ENCODE results near the gene MTRF1. TPM values are rescaled to one million over a fixed set of nuclear protein-coding genes. Genes with fewer than 3 reads are reported as not detected.
A peak's percentile ranks its signal among the peaks of the same experiment; 100 is the strongest.

Gene MTRF1
- total and polyA plus RNA-seq, 2 of the 8 experiments (the other 6 are each of a cell fraction or from before 2014, with no cell fraction given), result 8.0 to 19.2 TPM

DNA sequence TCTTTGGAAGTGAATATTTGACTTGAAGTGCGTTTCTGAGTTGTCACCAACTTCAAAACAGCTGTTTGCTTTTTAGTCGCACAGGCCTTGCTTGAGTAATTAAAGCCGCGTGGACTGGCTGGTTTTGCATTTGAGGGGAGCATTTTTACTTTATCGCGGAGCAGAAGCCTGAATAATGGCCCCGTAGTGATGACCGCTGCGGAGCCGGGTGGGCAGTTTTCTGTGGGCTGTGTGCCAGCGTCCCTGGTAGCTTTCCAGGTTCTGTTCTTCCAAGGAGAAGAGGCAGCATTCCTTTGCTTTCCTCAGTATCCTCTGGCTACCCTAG lies 48.8 kb upstream of the MTRF1 start:
- H3K27me3 ChIP-seq (replicated peaks in 1 of 4; ENCODE audit: control insufficient read depth in 3 of 4, extremely low read depth in 1 of 4, insufficient read depth in 3 of 4, low read length in 3 of 4), result no peaks in the 10 kb centered on the region
- no peak overlapping the region for H2BK20ac ChIP-seq (ENCODE audit: low read length)
- ChIA-PET CTCF (ENCODE audit: partially characterized antibody) (interaction anchor here (0.6 to 1.1 kb wide), 2 partner anchors 51 to 208 kb away, joined by 3 read pairs; no protein-coding TSS in a partner anchor), POLR2A (ENCODE audit: partially characterized antibody) (interaction anchor here (0.5 to 1.2 kb wide), 4 partner anchors 17 to 253 kb away, joined by 3 to 4 read pairs (median 3); no protein-coding TSS in a partner anchor)
- peaks cover 33 to 60% of the 10 kb centered on the region in 2 experiments for H3K79me2 ChIP-seq (ENCODE audit: control insufficient read depth in 1 of 2, insufficient read depth in 2 of 2, low read length in 2 of 2)
- H3K79me1 ChIP-seq (ENCODE audit: low read depth, low read length), result no peaks in the 10 kb centered on the region; the same call in 1 of the 2 replicates
- no peak overlapping the region for H4K8ac ChIP-seq (ENCODE audit: extremely low read depth, insufficient read depth, low read length)
- no peak overlapping the region for H2AFZ ChIP-seq (ENCODE audit: low read length)
- H3K23me2 ChIP-seq (ENCODE audit: low read depth, low read length), result peaks cover 4% of the 10 kb centered on the region; the same call in 1 of the 2 replicates
- no peak overlapping the region for H2BK12ac ChIP-seq (ENCODE audit: low read depth, low read length)
- peaks cover 19 to 25% of the 10 kb centered on the region in 2 experiments for H4K20me1 ChIP-seq (replicated peaks in 1 of 2; ENCODE audit: control insufficient read depth in 1 of 2, insufficient read depth in 2 of 2, low read length in 2 of 2)
- peaks cover 2 to 7% (median 4%) of the 10 kb centered on the region in 4 experiments; a peak in 5 of 7 replicates for H3K4me1 ChIP-seq (replicated peaks in 1 of 4; ENCODE audit: control insufficient read depth in 3 of 4, insufficient read depth in 4 of 4, low read length in 3 of 4)
- WGBS, 2 experiments (ENCODE audit: extremely low coverage in 1 of 2, insufficient coverage in 1 of 2, insufficient read length in 1 of 2, insufficient replicate concordance in 2 of 2, low coverage in 1 of 2, low lambda C conversion rate in 2 of 2, missing lambda C conversion rate in 1 of 2), result 2% methylated on average over 11 of the region's 11 CpGs; no CpG with 5 or more reads in 1 of the 2 experiments
- no peak overlapping the region for H4K91ac ChIP-seq (replicated peaks; ENCODE audit: insufficient read length, low read length)
- peak overlapping the region; percentile 4 for H4K5ac ChIP-seq (ENCODE audit: insufficient read length, low read depth, low read length)
- H3K9ac ChIP-seq (replicated peaks in 1 of 4; ENCODE audit: extremely low read depth in 1 of 4, low read depth in 3 of 4, low read length in 3 of 4), result peak overlapping the region; percentile 56 to 97 (median 96)
- peak overlapping the region; percentile 93; the same call in 1 of the 2 replicates for H3K27ac ChIP-seq (ENCODE audit: low read depth, low read length)
- H3K36me3 ChIP-seq (ENCODE audit: control insufficient read depth in 2 of 4, insufficient read depth in 4 of 4, low read length in 3 of 4), result peaks cover 0 to 4% (median 0%) of the 10 kb centered on the region in 4 experiments; a peak in 1 of 8 replicates
- H3K9me3 ChIP-seq (ENCODE audit: insufficient read depth in 2 of 2, low read depth in 1 of 2, low read length in 1 of 2), result no peaks in the 10 kb centered on the region
- H3K56ac ChIP-seq (replicated peaks; ENCODE audit: insufficient read length, low read depth, low read length), result peak overlapping the region; percentile 42
- H3K4me2 ChIP-seq (ENCODE audit: insufficient read depth in 1 of 2, low read depth in 2 of 2, low read length in 2 of 2), result peak overlapping the region; percentile 61 to 78
- H2BK120ac ChIP-seq (replicated peaks; ENCODE audit: low read depth, low read length), result no peak overlapping the region
- peak overlapping the region; percentile 92 for H3K14ac ChIP-seq (ENCODE audit: insufficient read length)
- peak overlapping the region; percentile 65 for H3K4ac ChIP-seq (replicated peaks; ENCODE audit: insufficient read length, low read depth, low read length)
- TF ChIP-seq SAP30 (IDR thresholded peaks at IDR 0.05; ENCODE audit: insufficient read depth, insufficient replicate concordance, low read length) (peak; percentile 71), EGR1 (IDR thresholded peaks at IDR 0.05; ENCODE audit: borderline replicate concordance, low read depth, low read length) (no peak), HDAC2 (IDR thresholded peaks at IDR 0.05; ENCODE audit: borderline replicate concordance in 1 of 2, low read depth in 2 of 2, low read length in 2 of 2) (0 out of 4 replicates have a peak, but pooled peaks of 1 of the 2 experiments have one; percentile 48), SIN3A (conservative IDR thresholded peaks at IDR 0.05 in 1 of 2, IDR thresholded peaks at IDR 0.05 in 1 of 2; ENCODE audit: low read depth in 1 of 2, low read length in 2 of 2) (0 out of 4 replicates have a peak, but pooled peaks of 1 of the 2 experiments have one; percentile 26)
- TF ChIP-seq, protein P1, sequence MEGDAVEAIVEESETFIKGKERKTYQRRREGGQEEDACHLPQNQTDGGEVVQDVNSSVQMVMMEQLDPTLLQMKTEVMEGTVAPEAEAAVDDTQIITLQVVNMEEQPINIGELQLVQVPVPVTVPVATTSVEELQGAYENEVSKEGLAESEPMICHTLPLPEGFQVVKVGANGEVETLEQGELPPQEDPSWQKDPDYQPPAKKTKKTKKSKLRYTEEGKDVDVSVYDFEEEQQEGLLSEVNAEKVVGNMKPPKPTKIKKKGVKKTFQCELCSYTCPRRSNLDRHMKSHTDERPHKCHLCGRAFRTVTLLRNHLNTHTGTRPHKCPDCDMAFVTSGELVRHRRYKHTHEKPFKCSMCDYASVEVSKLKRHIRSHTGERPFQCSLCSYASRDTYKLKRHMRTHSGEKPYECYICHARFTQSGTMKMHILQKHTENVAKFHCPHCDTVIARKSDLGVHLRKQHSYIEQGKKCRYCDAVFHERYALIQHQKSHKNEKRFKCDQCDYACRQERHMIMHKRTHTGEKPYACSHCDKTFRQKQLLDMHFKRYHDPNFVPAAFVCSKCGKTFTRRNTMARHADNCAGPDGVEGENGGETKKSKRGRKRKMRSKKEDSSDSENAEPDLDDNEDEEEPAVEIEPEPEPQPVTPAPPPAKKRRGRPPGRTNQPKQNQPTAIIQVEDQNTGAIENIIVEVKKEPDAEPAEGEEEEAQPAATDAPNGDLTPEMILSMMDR (IDR thresholded peaks at IDR 0.05; ENCODE audit: control extremely low read depth in 1 of 3, insufficient read depth in 1 of 3, low read depth in 1 of 3, low read length in 3 of 3), result no peak
- H2BK5ac ChIP-seq (ENCODE audit: low read depth, low read length), result no peak overlapping the region
- no peak overlapping the region for H3K18ac ChIP-seq (ENCODE audit: extremely low read depth, low read length)
- H3K23ac ChIP-seq (ENCODE audit: insufficient read length), result no peak overlapping the region
- no peak overlapping the region for H2BK15ac ChIP-seq (ENCODE audit: low read length)
- DNase-seq (ENCODE audit: low read depth in 1 of 2, low spot score in 2 of 2), result no peak
- peak overlapping the region; percentile 86 to 98 (median 92) for H3K4me3 ChIP-seq (ENCODE audit: extremely low read depth in 1 of 4, insufficient read depth in 2 of 4, low read depth in 3 of 4, low read length in 4 of 4)
- no peak overlapping the region for H2AK5ac ChIP-seq (ENCODE audit: low read depth, low read length)
- FAIRE-seq, result no peak

Measured in H1 (cell line).